ENCODE data around the gene VAC14.

DNA sequence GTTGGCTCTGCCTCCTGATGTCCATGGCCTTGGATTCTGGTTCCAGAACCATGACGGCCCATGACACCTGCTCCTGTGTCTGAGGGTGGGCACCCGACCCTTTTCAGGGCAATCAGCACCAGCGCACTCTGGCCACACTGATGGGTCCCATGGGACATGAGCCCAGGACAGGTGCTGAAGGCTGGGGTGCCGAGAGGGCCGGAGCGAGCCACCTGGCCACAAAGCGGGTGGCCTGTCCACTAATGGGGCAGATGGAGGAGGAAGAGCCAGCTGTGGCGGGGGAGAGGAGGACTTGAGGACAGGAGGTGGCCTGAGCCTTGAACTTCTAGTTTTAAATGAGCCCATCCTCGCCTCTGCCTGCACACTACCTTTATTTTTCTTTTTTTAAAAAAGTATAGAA, 83.9 kb downstream of the VAC14 start:
- TF ChIP-seq, protein P1, sequence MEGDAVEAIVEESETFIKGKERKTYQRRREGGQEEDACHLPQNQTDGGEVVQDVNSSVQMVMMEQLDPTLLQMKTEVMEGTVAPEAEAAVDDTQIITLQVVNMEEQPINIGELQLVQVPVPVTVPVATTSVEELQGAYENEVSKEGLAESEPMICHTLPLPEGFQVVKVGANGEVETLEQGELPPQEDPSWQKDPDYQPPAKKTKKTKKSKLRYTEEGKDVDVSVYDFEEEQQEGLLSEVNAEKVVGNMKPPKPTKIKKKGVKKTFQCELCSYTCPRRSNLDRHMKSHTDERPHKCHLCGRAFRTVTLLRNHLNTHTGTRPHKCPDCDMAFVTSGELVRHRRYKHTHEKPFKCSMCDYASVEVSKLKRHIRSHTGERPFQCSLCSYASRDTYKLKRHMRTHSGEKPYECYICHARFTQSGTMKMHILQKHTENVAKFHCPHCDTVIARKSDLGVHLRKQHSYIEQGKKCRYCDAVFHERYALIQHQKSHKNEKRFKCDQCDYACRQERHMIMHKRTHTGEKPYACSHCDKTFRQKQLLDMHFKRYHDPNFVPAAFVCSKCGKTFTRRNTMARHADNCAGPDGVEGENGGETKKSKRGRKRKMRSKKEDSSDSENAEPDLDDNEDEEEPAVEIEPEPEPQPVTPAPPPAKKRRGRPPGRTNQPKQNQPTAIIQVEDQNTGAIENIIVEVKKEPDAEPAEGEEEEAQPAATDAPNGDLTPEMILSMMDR (conservative IDR thresholded peaks at IDR 0.05 in 1 of 2, IDR thresholded peaks at IDR 0.05 in 1 of 2; ENCODE audit: extremely low read depth in 1 of 2, insufficient read depth in 1 of 2, low read depth in 1 of 2, low read length in 2 of 2) = no peak
- no peak for TF ChIP-seq EZH2 (IDR thresholded peaks at IDR 0.05; ENCODE audit: borderline replicate concordance, low read length)
